Measurements from ENCODE around the gene CDH13.

CDH13 gene

GRCh38 chr16:82715833-82716232 is 89.1 kb downstream of the CDH13 start:
- Histone ChIP-seq H4K20me1 (ENCODE audit: control insufficient read depth, insufficient read depth, low read depth, low read length) (no peaks in the 10 kb centered on the region), H3K79me2 (ENCODE audit: control insufficient read depth, low read length) (no peaks in the 10 kb centered on the region), H3K4me3 (ENCODE audit: low read length) (no peak overlapping the region), H3K4me1 (ENCODE audit: control insufficient read depth, low read length) (no peaks in the 10 kb centered on the region), H3K9me3 (ENCODE audit: control insufficient read depth, insufficient read depth, low read length) (no peaks in the 10 kb centered on the region), H3K27ac (ENCODE audit: low read depth, low read length) (no peak overlapping the region), H3K36me3 (ENCODE audit: control insufficient read depth, low read length) (no peaks in the 10 kb centered on the region), H3K9me2 (replicated peaks; ENCODE audit: control insufficient read depth, low read length) (no peaks in the 10 kb centered on the region), H3F3A (ENCODE audit: control insufficient read depth, insufficient read depth) (no peaks in the 10 kb centered on the region), H3K27me3 (ENCODE audit: control insufficient read depth, low read length) (no peaks in the 10 kb centered on the region), H3K4me2 (ENCODE audit: low read length) (no peak overlapping the region)
- TF ChIP-seq CTCF (IDR thresholded peaks at IDR 0.05; ENCODE audit: low read depth, low read length, poor library complexity, severe bottlenecking): no peak
- TF ChIP-seq EZH2phosphoT487 (IDR thresholded peaks at IDR 0.05; ENCODE audit: borderline replicate concordance, low read length): no peak

GRCh38 chr16:82716361-82716855 is 89.6 kb downstream of the CDH13 start:
- no peaks in the 10 kb centered on the region for H3K4me1 ChIP-seq (ENCODE audit: control insufficient read depth, low read length)
- H3F3A ChIP-seq (ENCODE audit: control insufficient read depth, insufficient read depth): no peaks in the 10 kb centered on the region
- TF ChIP-seq CTCF (IDR thresholded peaks at IDR 0.05; ENCODE audit: low read depth, low read length, poor library complexity, severe bottlenecking): no peak
- no peak for TF ChIP-seq EZH2phosphoT487 (IDR thresholded peaks at IDR 0.05; ENCODE audit: borderline replicate concordance, low read length)
- H3K4me2 ChIP-seq (ENCODE audit: low read length): no peak overlapping the region
- no peaks in the 10 kb centered on the region for H3K9me2 ChIP-seq (replicated peaks; ENCODE audit: control insufficient read depth, low read length)
- H3K36me3 ChIP-seq (ENCODE audit: control insufficient read depth, low read length): no peaks in the 10 kb centered on the region
- H4K20me1 ChIP-seq (ENCODE audit: control insufficient read depth, insufficient read depth, low read depth, low read length): no peaks in the 10 kb centered on the region
- H3K27me3 ChIP-seq (ENCODE audit: control insufficient read depth, low read length): no peaks in the 10 kb centered on the region
- H3K4me3 ChIP-seq (ENCODE audit: low read length): no peak overlapping the region
- no peaks in the 10 kb centered on the region for H3K79me2 ChIP-seq (ENCODE audit: control insufficient read depth, low read length)
- no peak overlapping the region for H3K27ac ChIP-seq (ENCODE audit: low read depth, low read length)
- H3K9me3 ChIP-seq (ENCODE audit: control insufficient read depth, insufficient read depth, low read length): no peaks in the 10 kb centered on the region

- no peak overlapping the region for H3K4me3 ChIP-seq (ENCODE audit: low read length)
- H3K79me2 ChIP-seq (ENCODE audit: control insufficient read depth, low read length): no peaks in the 10 kb centered on the region
- H3K9me3 ChIP-seq (ENCODE audit: control insufficient read depth, insufficient read depth, low read length): no peaks in the 10 kb centered on the region
- H3K27me3 ChIP-seq (ENCODE audit: control insufficient read depth, low read length): no peaks in the 10 kb centered on the region
- no peaks in the 10 kb centered on the region for H4K20me1 ChIP-seq (ENCODE audit: control insufficient read depth, insufficient read depth, low read depth, low read length)
- no peaks in the 10 kb centered on the region for H3F3A ChIP-seq (ENCODE audit: control insufficient read depth, insufficient read depth)
- H3K9me2 ChIP-seq (replicated peaks; ENCODE audit: control insufficient read depth, low read length): no peaks in the 10 kb centered on the region
- no peak overlapping the region for H3K27ac ChIP-seq (ENCODE audit: low read depth, low read length)
- no peaks in the 10 kb centered on the region for H3K36me3 ChIP-seq (ENCODE audit: control insufficient read depth, low read length)
- no peaks in the 10 kb centered on the region for H3K4me1 ChIP-seq (ENCODE audit: control insufficient read depth, low read length)
- no peak overlapping the region for H3K4me2 ChIP-seq (ENCODE audit: low read length)
- TF ChIP-seq EZH2phosphoT487 (IDR thresholded peaks at IDR 0.05; ENCODE audit: borderline replicate concordance, low read length) (no peak), CTCF (IDR thresholded peaks at IDR 0.05; ENCODE audit: low read depth, low read length, poor library complexity, severe bottlenecking) (no peak)
Observed at GRCh38 chr16:82720414-82720813, 93.6 kb downstream of the CDH13 start.

Data from DOHH2 (cell line).